Spleen (tissue), 7 donors: ENCODE measurements around the gene OVAAL.

Source experiments
- CTCF ChIP-seq, 11 experiments: fragments of 200-600 bp in 7 of 11; fragments of 450-650 bp in 4 of 11; sonication (generic) in 4 of 11; IDR thresholded peaks in 8 of 11; conservative IDR thresholded peaks in 3 of 11; 1 replicate in 7 of 11; 2 replicates in 4 of 11; pipeline versions ENCODE4 v1.4.0 to v1.8.0; 2016 to 2021; ENCODE audit warnings: antibody characterized with exemption in 11 of 11, inconsistent platforms in 4 of 11, mild to moderate bottlenecking in 1 of 11
- POLR2AphosphoS5 ChIP-seq, 3 donors: sonication (generic); formaldehyde crosslinking; IDR thresholded peaks; one replicate each; pipeline ENCODE4 v1.5.1; 2017; ENCODE audit warnings: antibody characterized with exemption in 3 of 3
- donor health status: DM: no; HTN: no; CAD: no; lungs with moderate emphysema.
- donor health status: DM: no; HTN: no; CAD: no.
- donor health status: DM: no; HTN: no; CAD: no.

GRCh38 chr1:180598333-180598974 lies 39.7 kb downstream of the OVAAL start:
- TF ChIP-seq CTCF (IDR thresholded peaks at IDR 0.05 in 8 of 11, conservative IDR thresholded peaks at IDR 0.05 in 3 of 11) = no peak
- no peak for TF ChIP-seq POLR2AphosphoS5 (IDR thresholded peaks at IDR 0.05)
